Caco-2 (cell line): Measurements from ENCODE around the gene TMEM39A. TPM values are rescaled to one million over a fixed set of nuclear protein-coding genes. Genes with fewer than 3 reads are reported as not detected.

Experiments used
- BruUV-seq: library from RNA; stranded (reverse); fragments of 400-500 nt; replicated peaks from 2 replicates; lab custom pipeline; 2021; lab: Mats Ljungman, UMichigan
- CTCF ChIA-PET: fragments of 300-600 bp; sonication (Branson Sonifier 250); formaldehyde crosslinking; loops from one replicate; lab custom pipeline; 2022; ENCODE audit warnings: antibody characterized with exemption; lab: Charles Lee
- POLR2A ChIA-PET: fragments of 300-600 bp; sonication (Branson Sonifier 250); formaldehyde crosslinking; loops from one replicate; lab custom pipeline; 2022; ENCODE audit warnings: antibody characterized with exemption; lab: Charles Lee
- DNase-seq, 2 experiments: peaks; one replicate each; pipeline versions ENCODE4 v3.0.0 to v3.0.0-alpha.2; 2020 to 2022
- H3K27me3 ChIP-seq: replicated peaks from 2 replicates; pipeline ENCODE4 v1.6.0; 2011; ENCODE audit warnings: low read length; ENCODE audit not compliant: control insufficient read depth, insufficient read depth
- H3K36me3 ChIP-seq: 2 replicates; pipeline ENCODE4 v1.5.1; 2011; ENCODE audit warnings: low read length; ENCODE audit not compliant: control insufficient read depth, insufficient read depth
- H3K4me1 ChIP-seq: fragments of 250-450 bp; sonication (Bioruptor Pico); 2 replicates; pipeline ENCODE4 v1.5.1; 2020; ENCODE audit warnings: mild to moderate bottlenecking
- H3K4me3 ChIP-seq: 2 replicates; pipeline ENCODE4 v1.5.1; 2011; ENCODE audit warnings: low read depth, mild to moderate bottlenecking, control low read depth, low read length
- H3K9me3 ChIP-seq: fragments of 250-450 bp; sonication (Bioruptor Pico); 2 replicates; pipeline ENCODE4 v1.5.1; 2020; ENCODE audit warnings: mild to moderate bottlenecking, moderate library complexity
- H3K27ac Mint-ChIP-seq: one replicate; pipeline ENCODE4 v1.8.0; 2022; ENCODE audit warnings: mixed read lengths; ENCODE audit not compliant: unreplicated experiment
- H3K27me3 Mint-ChIP-seq: one replicate; pipeline ENCODE4 v1.8.0; 2022; ENCODE audit warnings: mixed read lengths; ENCODE audit not compliant: insufficient read depth, unreplicated experiment
- H3K36me3 Mint-ChIP-seq: one replicate; pipeline ENCODE4 v1.8.0; 2022; ENCODE audit warnings: mild to moderate bottlenecking, mixed read lengths; ENCODE audit not compliant: insufficient read depth, unreplicated experiment
- H3K4me1 Mint-ChIP-seq: one replicate; pipeline ENCODE4 v1.8.0; 2022; ENCODE audit warnings: low read depth, mixed read lengths; ENCODE audit not compliant: unreplicated experiment
- H3K4me3 Mint-ChIP-seq: one replicate; pipeline ENCODE4 v1.8.0; 2022; ENCODE audit warnings: mild to moderate bottlenecking, moderate library complexity, mixed read lengths; ENCODE audit not compliant: unreplicated experiment
- H3K9me3 Mint-ChIP-seq: one replicate; pipeline ENCODE4 v1.8.0; 2022; ENCODE audit warnings: mixed read lengths; ENCODE audit not compliant: unreplicated experiment
- intact Hi-C: fragments of 100-400 bp; cut with micrococcal nuclease; formaldehyde crosslinking; loops from one replicate; pipeline ENCODE4 v1.10.0; 2022; ENCODE audit not compliant: unreplicated experiment
- total RNA-seq: library from RNA; stranded (reverse); gene quantifications from 2 replicates; pipeline ENCODE4 v1.2.3, GENCODE V29; 2022
- TF ChIP-seq, protein P1 (sequence below), 2 experiments: fragments of 200-600 bp in 1 of 2; IDR thresholded peaks; 1 replicate in 1 of 2; 2 replicates in 1 of 2; pipeline versions ENCODE4 v1.5.1 to v1.8.0; 2011 to 2022; ENCODE audit warnings: antibody characterized with exemption in 1 of 2, control low read depth in 1 of 2, inconsistent platforms in 1 of 2, low read depth in 1 of 2, low read length in 1 of 2, mild to moderate bottlenecking in 1 of 2, moderate library complexity in 1 of 2; ENCODE audit not compliant: insufficient read depth in 1 of 2, severe bottlenecking in 1 of 2, unreplicated experiment in 1 of 2

TMEM39A gene
- total RNA-seq, 1 experiment from 2014 or later, result 52.1 TPM

- peaks cover 13% of the 10 kb centered on the region for H3K9me3 Mint-ChIP-seq
- TF ChIP-seq, protein P1, sequence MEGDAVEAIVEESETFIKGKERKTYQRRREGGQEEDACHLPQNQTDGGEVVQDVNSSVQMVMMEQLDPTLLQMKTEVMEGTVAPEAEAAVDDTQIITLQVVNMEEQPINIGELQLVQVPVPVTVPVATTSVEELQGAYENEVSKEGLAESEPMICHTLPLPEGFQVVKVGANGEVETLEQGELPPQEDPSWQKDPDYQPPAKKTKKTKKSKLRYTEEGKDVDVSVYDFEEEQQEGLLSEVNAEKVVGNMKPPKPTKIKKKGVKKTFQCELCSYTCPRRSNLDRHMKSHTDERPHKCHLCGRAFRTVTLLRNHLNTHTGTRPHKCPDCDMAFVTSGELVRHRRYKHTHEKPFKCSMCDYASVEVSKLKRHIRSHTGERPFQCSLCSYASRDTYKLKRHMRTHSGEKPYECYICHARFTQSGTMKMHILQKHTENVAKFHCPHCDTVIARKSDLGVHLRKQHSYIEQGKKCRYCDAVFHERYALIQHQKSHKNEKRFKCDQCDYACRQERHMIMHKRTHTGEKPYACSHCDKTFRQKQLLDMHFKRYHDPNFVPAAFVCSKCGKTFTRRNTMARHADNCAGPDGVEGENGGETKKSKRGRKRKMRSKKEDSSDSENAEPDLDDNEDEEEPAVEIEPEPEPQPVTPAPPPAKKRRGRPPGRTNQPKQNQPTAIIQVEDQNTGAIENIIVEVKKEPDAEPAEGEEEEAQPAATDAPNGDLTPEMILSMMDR (IDR thresholded peaks at IDR 0.05; ENCODE audit: insufficient read depth in 1 of 2, low read depth in 1 of 2, low read length in 1 of 2, severe bottlenecking in 1 of 2, unreplicated experiment in 1 of 2), result no peak
- H3K27ac Mint-ChIP-seq, result no peak overlapping the region
- H3K27me3 ChIP-seq, result no peaks in the 10 kb centered on the region
- H3K9me3 ChIP-seq, result no peaks in the 10 kb centered on the region
- H3K27me3 Mint-ChIP-seq, result no peaks in the 10 kb centered on the region
- peaks cover 4% of the 10 kb centered on the region for H3K36me3 ChIP-seq
- DNase-seq, result no peak
- ChIA-PET POLR2A (interaction anchor here (0.6 kb wide), 1 partner anchor 14 kb away, joined by 4 read pairs; no protein-coding TSS in a partner anchor), CTCF (no interaction called here)
- intact Hi-C loops, result no loop called here
- H3K36me3 Mint-ChIP-seq, result peaks cover 70% of the 10 kb centered on the region
- BruUV-seq, result no TSS peak
- H3K4me3 ChIP-seq, result no peak overlapping the region
- H3K4me1 ChIP-seq, result no peaks in the 10 kb centered on the region
- H3K4me3 Mint-ChIP-seq, result no peak overlapping the region
- no peaks in the 10 kb centered on the region for H3K4me1 Mint-ChIP-seq
Observed at GRCh38 chr3:119434703-119435102, 28.7 kb downstream of the TMEM39A start.

GRCh38 chr3:119433613-119434325, 29.6 kb downstream of the TMEM39A start:
- POLR2A ChIA-PET, result interaction anchor here (0.5 kb wide), 1 partner anchor 392 kb away, joined by 3 read pairs; no protein-coding TSS in a partner anchor
- H3K4me1 Mint-ChIP-seq, result no peaks in the 10 kb centered on the region

DNA sequence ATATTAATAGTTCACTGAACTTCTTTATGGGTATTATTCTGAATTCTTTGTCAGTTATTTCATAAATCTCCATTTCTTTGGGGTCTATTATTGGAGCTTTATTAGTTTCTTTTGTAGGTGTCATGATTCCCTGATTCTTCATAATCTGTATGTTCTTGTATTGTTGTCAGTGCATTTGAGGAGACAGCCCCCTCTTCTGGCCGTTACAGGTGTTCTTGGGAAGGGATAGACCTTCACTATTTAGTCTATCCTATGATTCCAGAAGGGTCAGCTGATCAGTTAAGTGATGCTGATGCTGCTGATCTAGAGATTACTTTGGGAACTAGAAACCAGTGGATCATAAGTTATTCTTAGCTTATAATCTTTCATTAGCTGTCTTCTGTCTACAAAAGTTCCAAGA, 34.9 kb downstream of the TMEM39A start:
- CTCF ChIA-PET, result no interaction called here
- H3K27me3 ChIP-seq, result no peaks in the 10 kb centered on the region
- BruUV-seq, result no TSS peak
- H3K27ac Mint-ChIP-seq, result no peak overlapping the region
- POLR2A ChIA-PET, result no interaction called here
- peaks cover 3% of the 10 kb centered on the region for H3K36me3 ChIP-seq
- no peak for DNase-seq
- no peaks in the 10 kb centered on the region for H3K4me1 Mint-ChIP-seq
- peaks cover 50% of the 10 kb centered on the region for H3K9me3 Mint-ChIP-seq
- H3K4me3 Mint-ChIP-seq, result no peak overlapping the region
- intact Hi-C loops, result no loop called here
- TF ChIP-seq, protein P1 (IDR thresholded peaks at IDR 0.05; ENCODE audit: insufficient read depth in 1 of 2, low read depth in 1 of 2, low read length in 1 of 2, severe bottlenecking in 1 of 2, unreplicated experiment in 1 of 2), result no peak
- H3K27me3 Mint-ChIP-seq, result no peaks in the 10 kb centered on the region
- H3K9me3 ChIP-seq, result peaks cover 24% of the 10 kb centered on the region
- H3K4me1 ChIP-seq, result no peaks in the 10 kb centered on the region
- no peak overlapping the region for H3K4me3 ChIP-seq
- peaks cover 62% of the 10 kb centered on the region for H3K36me3 Mint-ChIP-seq

More at GRCh38 chr3:119433613-119434325, 29.6 kb downstream of the TMEM39A start:
- Mint-ChIP-seq H3K4me3 (no peak overlapping the region), H3K9me3 (peaks cover 23% of the 10 kb centered on the region), H3K27ac (no peak overlapping the region), H3K27me3 (no peaks in the 10 kb centered on the region), H3K36me3 (peaks cover 77% of the 10 kb centered on the region)
- TF ChIP-seq, protein P1 (IDR thresholded peaks at IDR 0.05; ENCODE audit: insufficient read depth in 1 of 2, low read depth in 1 of 2, low read length in 1 of 2, severe bottlenecking in 1 of 2, unreplicated experiment in 1 of 2), result no peak
- Histone ChIP-seq H3K4me1 (no peaks in the 10 kb centered on the region), H3K36me3 (peaks cover 6% of the 10 kb centered on the region), H3K9me3 (0 out of 2 replicates have a peak, but pooled peaks cover under 1% of the 10 kb centered on the region), H3K4me3 (no peak overlapping the region), H3K27me3 (no peaks in the 10 kb centered on the region)
- no peak for DNase-seq
- CTCF ChIA-PET, result no interaction called here
- no TSS peak for BruUV-seq
- intact Hi-C loops, result no loop called here
